DOHH2 (cell line): ENCODE measurements around the gene GNL1.
"Not testable (repeated sequence)": the region's sequence is repeated elsewhere in the genome, so short reads cannot be mapped to it uniquely, and the experiment has no call there.

ENCODE experiments used
- H3F3A ChIP-seq: fragments of 200-600 bp; sonication (generic), shearing (Covaris generic); 2 replicates; pipeline ENCODE4 v1.6.0; 2016; ENCODE audit warnings: antibody characterized with exemption, mild to moderate bottlenecking; ENCODE audit not compliant: control insufficient read depth, insufficient read depth
- H3K27ac ChIP-seq: fragments of 200-600 bp; sonication (generic); 2 replicates; pipeline ENCODE4 v1.5.1; 2014; ENCODE audit warnings: low read depth, mild to moderate bottlenecking, low read length, moderate library complexity
- H3K27me3 ChIP-seq: fragments of 200-600 bp; sonication (generic); 2 replicates; pipeline ENCODE4 v1.6.1; 2014; ENCODE audit warnings: mild to moderate bottlenecking, low read length, mixed read lengths; ENCODE audit not compliant: control insufficient read depth
- H3K36me3 ChIP-seq: fragments of 200-600 bp; sonication (generic); 2 replicates; pipeline ENCODE4 v1.6.1; 2014; ENCODE audit warnings: mild to moderate bottlenecking, low read length, moderate library complexity, mixed read lengths; ENCODE audit not compliant: control insufficient read depth
- H3K4me1 ChIP-seq: fragments of 200-600 bp; sonication (generic); 2 replicates; pipeline ENCODE4 v1.6.1; 2014; ENCODE audit warnings: mild to moderate bottlenecking, low read length, mixed read lengths; ENCODE audit not compliant: control insufficient read depth
- H3K4me2 ChIP-seq: fragments of 200-600 bp; sonication (generic); 2 replicates; pipeline ENCODE4 v1.6.0; 2014; ENCODE audit warnings: mild to moderate bottlenecking, low read length, moderate library complexity
- H3K4me3 ChIP-seq: fragments of 200-600 bp; sonication (generic); 2 replicates; pipeline ENCODE4 v1.5.1; 2014; ENCODE audit warnings: mild to moderate bottlenecking, low read length, mixed read lengths
- H3K79me2 ChIP-seq: fragments of 200-600 bp; sonication (generic); 2 replicates; pipeline ENCODE4 v1.6.1; 2014; ENCODE audit warnings: mild to moderate bottlenecking, low read length, mixed read lengths; ENCODE audit not compliant: control insufficient read depth
- H3K9me2 ChIP-seq: fragments of 200-600 bp; sonication (generic); replicated peaks from 2 replicates; pipeline ENCODE4 v1.6.1; 2014; ENCODE audit warnings: mild to moderate bottlenecking, low read length, mixed read lengths; ENCODE audit not compliant: control insufficient read depth
- H3K9me3 ChIP-seq: fragments of 200-600 bp; sonication (generic); 2 replicates; pipeline ENCODE4 v1.6.1; 2014; ENCODE audit warnings: antibody characterized with exemption, low read length, mixed read lengths; ENCODE audit not compliant: control insufficient read depth, insufficient read depth
- H4K20me1 ChIP-seq: fragments of 200-600 bp; sonication (generic); 2 replicates; pipeline ENCODE4 v1.6.0; 2014; ENCODE audit warnings: low read depth, mild to moderate bottlenecking, antibody characterized with exemption, low read length, moderate library complexity; ENCODE audit not compliant: control insufficient read depth, insufficient read depth
- EZH2phosphoT487 ChIP-seq: fragments of 200-600 bp; sonication (generic); IDR thresholded peaks from 2 replicates; pipeline ENCODE4 v1.6.1; 2017; ENCODE audit warnings: borderline replicate concordance, mild to moderate bottlenecking, antibody characterized with exemption, low read length, moderate library complexity, mixed read lengths
- TF ChIP-seq, protein P1 (sequence below): fragments of 200-600 bp; sonication (generic); IDR thresholded peaks from one replicate; pipeline ENCODE4 v1.5.1; 2014; ENCODE audit warnings: antibody characterized with exemption, mild to moderate bottlenecking, low read depth, low read length; ENCODE audit not compliant: poor library complexity, severe bottlenecking

Gene GNL1

DNA sequence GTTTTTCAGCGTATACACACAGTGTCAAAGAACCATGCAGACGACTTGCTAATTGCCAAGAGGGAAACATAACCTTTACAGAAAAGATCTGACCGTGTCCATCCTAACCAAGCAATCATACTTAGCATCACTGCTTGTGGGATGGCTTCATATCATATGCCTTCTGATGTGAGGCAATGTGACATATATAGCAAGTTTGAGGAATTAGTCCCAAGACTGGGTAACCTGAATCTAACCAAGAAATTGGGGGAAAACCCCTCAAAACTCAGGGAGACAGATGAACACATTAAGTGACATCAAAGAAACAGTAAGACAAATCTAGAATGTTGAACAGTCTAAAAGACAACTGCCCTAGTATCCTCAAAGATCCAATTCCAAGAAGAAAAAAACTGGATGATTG is 18.4 kb downstream of the GNL1 start:
- no peak for TF ChIP-seq EZH2phosphoT487
- TF ChIP-seq, protein P1, sequence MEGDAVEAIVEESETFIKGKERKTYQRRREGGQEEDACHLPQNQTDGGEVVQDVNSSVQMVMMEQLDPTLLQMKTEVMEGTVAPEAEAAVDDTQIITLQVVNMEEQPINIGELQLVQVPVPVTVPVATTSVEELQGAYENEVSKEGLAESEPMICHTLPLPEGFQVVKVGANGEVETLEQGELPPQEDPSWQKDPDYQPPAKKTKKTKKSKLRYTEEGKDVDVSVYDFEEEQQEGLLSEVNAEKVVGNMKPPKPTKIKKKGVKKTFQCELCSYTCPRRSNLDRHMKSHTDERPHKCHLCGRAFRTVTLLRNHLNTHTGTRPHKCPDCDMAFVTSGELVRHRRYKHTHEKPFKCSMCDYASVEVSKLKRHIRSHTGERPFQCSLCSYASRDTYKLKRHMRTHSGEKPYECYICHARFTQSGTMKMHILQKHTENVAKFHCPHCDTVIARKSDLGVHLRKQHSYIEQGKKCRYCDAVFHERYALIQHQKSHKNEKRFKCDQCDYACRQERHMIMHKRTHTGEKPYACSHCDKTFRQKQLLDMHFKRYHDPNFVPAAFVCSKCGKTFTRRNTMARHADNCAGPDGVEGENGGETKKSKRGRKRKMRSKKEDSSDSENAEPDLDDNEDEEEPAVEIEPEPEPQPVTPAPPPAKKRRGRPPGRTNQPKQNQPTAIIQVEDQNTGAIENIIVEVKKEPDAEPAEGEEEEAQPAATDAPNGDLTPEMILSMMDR, result no peak
- no peaks in the 10 kb centered on the region for H3K9me3 ChIP-seq
- no peaks in the 10 kb centered on the region for H3K79me2 ChIP-seq
- 0 out of 2 replicates have a peak, but pooled peaks cover 2% of the 10 kb centered on the region for H3K27me3 ChIP-seq
- H3K27ac ChIP-seq, result no peak overlapping the region
- H3K4me3 ChIP-seq, result no peak overlapping the region
- H3K9me2 ChIP-seq, result no peaks in the 10 kb centered on the region
- H3F3A ChIP-seq, result no peaks in the 10 kb centered on the region; the same call in 1 of the 2 replicates
- no peaks in the 10 kb centered on the region for H3K36me3 ChIP-seq
- H4K20me1 ChIP-seq, result no peaks in the 10 kb centered on the region
- H3K4me2 ChIP-seq, result no peak overlapping the region
- peaks cover 13% of the 10 kb centered on the region for H3K4me1 ChIP-seq

DNA sequence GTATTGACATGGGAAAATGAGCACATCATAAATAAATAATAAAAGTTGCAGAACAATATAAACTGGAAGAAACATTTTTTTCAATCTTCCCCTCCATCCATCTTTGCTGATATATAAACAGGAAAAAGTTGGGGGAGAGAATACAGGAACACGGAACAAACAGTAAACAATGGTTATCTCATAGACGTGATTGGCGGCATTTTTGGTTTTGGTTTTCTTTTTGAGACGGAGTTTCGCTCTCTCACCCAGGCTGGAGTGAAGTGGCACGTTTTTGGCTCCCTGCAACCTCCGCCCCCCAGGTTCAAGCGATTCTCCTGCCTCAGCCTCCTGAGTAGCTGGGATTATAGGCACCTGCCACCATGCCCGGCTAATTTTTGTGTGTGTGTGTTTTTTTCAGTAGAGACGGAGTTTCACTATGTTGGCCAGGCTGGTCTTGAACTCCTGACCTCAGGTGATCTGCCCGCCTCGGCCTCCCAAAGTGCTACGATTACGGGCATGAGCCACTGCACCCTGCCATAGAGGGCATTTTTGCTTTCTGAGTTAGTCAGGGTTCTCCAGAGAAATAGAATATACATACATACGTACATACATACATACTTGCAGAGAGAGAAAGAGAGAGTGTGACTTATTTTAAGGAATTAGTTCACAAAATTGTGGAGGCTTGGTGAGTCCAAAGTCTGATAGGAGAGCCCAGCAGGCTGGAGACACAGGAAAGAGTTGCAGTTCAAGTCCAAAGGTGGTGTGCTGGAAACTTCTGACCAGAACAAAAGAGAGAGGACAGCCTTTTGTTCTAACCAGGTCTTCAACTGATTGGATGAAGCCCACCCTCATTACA is 22.6 kb downstream of the GNL1 start:
- H3K4me1 ChIP-seq, result peaks cover 6% of the 10 kb centered on the region; the same call in 1 of the 2 replicates
- no peak for TF ChIP-seq EZH2phosphoT487
- TF ChIP-seq, protein P1, result no peak
- no peaks in the 10 kb centered on the region for H3K9me3 ChIP-seq
- no peaks in the 10 kb centered on the region for H3F3A ChIP-seq
- H3K27ac ChIP-seq, result no peak overlapping the region
- H3K27me3 ChIP-seq, result peaks cover 19% of the 10 kb centered on the region
- no peaks in the 10 kb centered on the region for H4K20me1 ChIP-seq
- H3K79me2 ChIP-seq, result no peaks in the 10 kb centered on the region
- no peaks in the 10 kb centered on the region for H3K36me3 ChIP-seq
- no peak overlapping the region for H3K4me3 ChIP-seq
- no peaks in the 10 kb centered on the region for H3K9me2 ChIP-seq
- H3K4me2 ChIP-seq, result no peak overlapping the region

DNA sequence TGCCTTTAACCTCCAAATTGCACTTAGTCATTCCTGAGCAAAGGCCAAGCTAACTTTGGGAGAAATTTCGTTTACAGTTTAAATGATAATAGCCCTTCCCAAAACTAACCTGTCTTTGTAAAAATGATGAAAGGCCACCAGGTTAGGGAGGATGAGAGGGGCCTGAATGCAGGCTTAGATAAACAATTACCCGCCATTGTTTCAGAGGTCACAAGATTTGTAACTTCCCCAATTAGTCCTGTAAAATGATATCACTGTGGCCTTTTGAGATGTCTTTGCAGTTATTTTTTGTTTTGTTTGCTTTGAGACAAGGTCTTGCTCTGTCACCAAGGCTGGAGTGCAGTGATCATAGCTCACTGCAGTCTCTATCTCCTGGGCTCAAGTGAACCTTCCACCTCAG is 26.3 kb downstream of the GNL1 start:
- Histone ChIP-seq H4K20me1 (no peaks in the 10 kb centered on the region), H3K36me3 (no peaks in the 10 kb centered on the region), H3K79me2 (no peaks in the 10 kb centered on the region), H3K4me2 (no peak overlapping the region), H3K4me1 (peaks cover 16% of the 10 kb centered on the region), H3K4me3 (no peak overlapping the region), H3K9me3 (no peaks in the 10 kb centered on the region), H3F3A (no peaks in the 10 kb centered on the region), H3K27ac (no peak overlapping the region), H3K27me3 (peaks cover 23% of the 10 kb centered on the region), H3K9me2 (no peaks in the 10 kb centered on the region)
- TF ChIP-seq, protein P1, result no peak
- TF ChIP-seq EZH2phosphoT487, result no peak

DNA sequence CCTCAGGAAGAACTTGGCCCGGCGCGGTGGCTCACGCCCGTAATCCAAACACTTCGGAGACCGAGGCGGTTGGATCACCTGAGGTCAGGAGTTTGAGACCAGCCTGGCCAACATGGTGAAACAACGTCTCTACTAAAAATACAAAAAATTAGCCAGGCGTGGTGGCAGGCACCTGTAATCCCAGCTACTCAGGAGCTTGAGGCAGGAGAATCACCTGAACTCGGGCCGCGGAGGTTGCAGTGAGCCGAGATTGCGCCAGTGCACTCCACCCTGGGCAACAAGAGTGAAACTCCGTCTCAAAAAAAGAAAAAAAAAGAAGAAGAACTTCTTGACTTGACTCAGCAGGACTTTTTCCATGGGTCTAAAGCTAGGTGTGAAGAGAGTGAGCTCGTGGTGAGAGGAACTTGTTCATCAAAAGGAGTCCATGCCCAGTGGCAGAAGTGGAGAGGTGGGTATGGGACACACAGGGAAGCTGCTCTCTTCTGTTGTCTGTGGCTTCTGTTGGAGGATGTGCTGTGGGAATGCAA is 26.9 kb downstream of the GNL1 start:
- H3F3A ChIP-seq, H3K4me3 ChIP-seq, H3K9me2 ChIP-seq, H4K20me1 ChIP-seq, H3K79me2 ChIP-seq, H3K36me3 ChIP-seq, H3K4me2 ChIP-seq, H3K9me3 ChIP-seq, H3K27ac ChIP-seq: not testable (repeated sequence)
- Histone ChIP-seq H3K27me3 (peaks cover 23% of the 10 kb centered on the region), H3K4me1 (peaks cover 16% of the 10 kb centered on the region)

DNA sequence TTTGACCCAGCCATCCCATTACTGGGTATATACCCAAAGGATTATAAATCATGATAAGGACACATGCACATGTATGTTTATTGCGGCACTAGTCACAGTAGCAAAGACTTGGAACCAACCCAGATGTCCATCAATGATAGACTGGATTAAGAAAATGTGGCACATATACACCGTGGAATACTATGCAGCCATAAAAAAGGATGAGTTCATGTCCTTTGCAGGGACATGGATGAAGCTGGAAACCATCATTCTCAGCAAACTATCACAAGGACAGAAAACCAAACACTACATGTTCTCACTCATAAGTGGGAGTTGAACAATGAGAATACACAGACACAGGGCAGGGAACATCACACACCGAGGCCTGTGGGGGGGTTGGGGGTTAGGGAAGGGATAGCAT is 29.8 kb downstream of the GNL1 start:
- not testable (repeated sequence) for H3K4me3 ChIP-seq, H3K4me2 ChIP-seq

More for the DNA sequence above, 29.8 kb downstream of the GNL1 start:
- not testable (repeated sequence) for H3F3A ChIP-seq, H3K27ac ChIP-seq, H3K79me2 ChIP-seq, H3K9me2 ChIP-seq, H4K20me1 ChIP-seq, H3K36me3 ChIP-seq, H3K9me3 ChIP-seq
- Histone ChIP-seq H3K4me1 (peaks cover 16% of the 10 kb centered on the region), H3K27me3 (peaks cover 23% of the 10 kb centered on the region)
